Osteocyte (in vitro differentiated cells): Measurements from ENCODE around the gene KLLN. TPM values are rescaled to one million over a fixed set of nuclear protein-coding genes. Genes with fewer than 3 reads are reported as not detected.
"Not testable (repeated sequence)": the region's sequence is repeated elsewhere in the genome, so short reads cannot be mapped to it uniquely, and the experiment has no call there.

Source experiments
- DNase-seq: peaks from one replicate; pipeline ENCODE4 v3.0.0; 2021; ENCODE audit warnings: mixed read lengths; ENCODE audit not compliant: unreplicated experiment; ENCODE audit errors: extremely low spot score
- H3K27ac Mint-ChIP-seq: one replicate; pipeline ENCODE4 v1.8.0; 2021; ENCODE audit warnings: mild to moderate bottlenecking, mixed read lengths; ENCODE audit not compliant: unreplicated experiment
- H3K27me3 Mint-ChIP-seq: one replicate; pipeline ENCODE4 v1.8.0; 2021; ENCODE audit warnings: mixed read lengths; ENCODE audit not compliant: unreplicated experiment
- H3K36me3 Mint-ChIP-seq: one replicate; pipeline ENCODE4 v1.8.0; 2021; ENCODE audit warnings: mixed read lengths; ENCODE audit not compliant: unreplicated experiment
- H3K4me1 Mint-ChIP-seq: one replicate; pipeline ENCODE4 v1.8.0; 2021; ENCODE audit warnings: mixed read lengths; ENCODE audit not compliant: unreplicated experiment
- H3K4me3 Mint-ChIP-seq: one replicate; pipeline ENCODE4 v1.8.0; 2021; ENCODE audit warnings: mild to moderate bottlenecking, moderate library complexity, mixed read lengths; ENCODE audit not compliant: unreplicated experiment
- H3K9me3 Mint-ChIP-seq: one replicate; pipeline ENCODE4 v1.8.0; 2021; ENCODE audit warnings: mixed read lengths; ENCODE audit not compliant: unreplicated experiment
- total RNA-seq: library from RNA; stranded (reverse); gene quantifications from 2 replicates; pipeline ENCODE4 v1.2.1, GENCODE V29; 2021
- TF ChIP-seq, protein P1 (sequence below): fragments of 200-600 bp; sonication (generic); IDR thresholded peaks from 2 replicates; pipeline ENCODE4 v1.5.0; 2021; ENCODE audit warnings: antibody characterized with exemption, mild to moderate bottlenecking, moderate library complexity

KLLN gene
- total RNA-seq, 1 donor from 2014 or later = 0.46 TPM

DNA sequence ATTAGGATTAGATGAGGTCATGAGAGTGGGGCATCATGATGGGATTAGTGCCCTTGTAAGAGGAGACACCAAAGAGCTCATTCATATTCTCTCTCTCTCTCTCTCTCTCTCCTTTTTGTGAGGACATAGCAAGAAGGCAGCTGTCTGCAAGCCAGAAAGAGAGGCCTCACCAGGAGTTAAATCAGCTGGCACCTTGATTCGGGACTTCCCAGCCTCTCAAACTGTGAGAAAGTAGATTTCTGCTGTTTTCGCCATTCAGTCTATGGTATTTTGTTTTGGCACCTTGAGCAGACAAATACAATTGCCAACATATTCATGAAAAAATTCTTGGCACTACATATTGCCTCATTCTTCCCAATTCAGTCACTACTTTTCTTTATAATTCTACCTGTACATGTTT lies 24.7 kb downstream of the KLLN start:
- H3K36me3 Mint-ChIP-seq = no peaks in the 10 kb centered on the region
- no peak overlapping the region for H3K27ac Mint-ChIP-seq
- H3K27me3 Mint-ChIP-seq = peaks cover 23% of the 10 kb centered on the region
- H3K4me3 Mint-ChIP-seq = no peak overlapping the region
- no peaks in the 10 kb centered on the region for H3K9me3 Mint-ChIP-seq
- TF ChIP-seq, protein P1, sequence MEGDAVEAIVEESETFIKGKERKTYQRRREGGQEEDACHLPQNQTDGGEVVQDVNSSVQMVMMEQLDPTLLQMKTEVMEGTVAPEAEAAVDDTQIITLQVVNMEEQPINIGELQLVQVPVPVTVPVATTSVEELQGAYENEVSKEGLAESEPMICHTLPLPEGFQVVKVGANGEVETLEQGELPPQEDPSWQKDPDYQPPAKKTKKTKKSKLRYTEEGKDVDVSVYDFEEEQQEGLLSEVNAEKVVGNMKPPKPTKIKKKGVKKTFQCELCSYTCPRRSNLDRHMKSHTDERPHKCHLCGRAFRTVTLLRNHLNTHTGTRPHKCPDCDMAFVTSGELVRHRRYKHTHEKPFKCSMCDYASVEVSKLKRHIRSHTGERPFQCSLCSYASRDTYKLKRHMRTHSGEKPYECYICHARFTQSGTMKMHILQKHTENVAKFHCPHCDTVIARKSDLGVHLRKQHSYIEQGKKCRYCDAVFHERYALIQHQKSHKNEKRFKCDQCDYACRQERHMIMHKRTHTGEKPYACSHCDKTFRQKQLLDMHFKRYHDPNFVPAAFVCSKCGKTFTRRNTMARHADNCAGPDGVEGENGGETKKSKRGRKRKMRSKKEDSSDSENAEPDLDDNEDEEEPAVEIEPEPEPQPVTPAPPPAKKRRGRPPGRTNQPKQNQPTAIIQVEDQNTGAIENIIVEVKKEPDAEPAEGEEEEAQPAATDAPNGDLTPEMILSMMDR = no peak
- no peak for DNase-seq
- H3K4me1 Mint-ChIP-seq = peaks cover 5% of the 10 kb centered on the region

DNA sequence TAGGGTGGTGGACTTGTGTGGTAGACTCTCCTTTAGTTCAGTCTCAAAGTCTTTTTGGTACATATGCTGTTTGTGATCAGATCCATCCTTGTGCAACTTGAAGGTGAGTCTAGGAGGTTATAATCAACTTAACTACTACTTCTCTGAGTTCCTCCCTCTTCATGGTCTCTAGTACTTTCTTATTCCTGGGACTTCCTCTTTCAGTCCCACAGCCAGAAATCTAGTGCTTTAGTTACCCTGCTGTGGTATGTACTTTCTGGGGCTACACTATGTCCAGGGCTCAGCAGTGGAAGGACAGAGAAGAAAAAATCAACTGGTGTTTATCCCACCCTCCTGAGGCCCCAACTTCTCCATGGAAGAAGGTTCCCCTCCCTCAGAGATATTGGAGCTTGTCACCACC lies 25.9 kb downstream of the KLLN start:
- H3K9me3 Mint-ChIP-seq = no peaks in the 10 kb centered on the region
- no peak for DNase-seq
- no peak overlapping the region for H3K27ac Mint-ChIP-seq
- no peaks in the 10 kb centered on the region for H3K4me1 Mint-ChIP-seq
- H3K36me3 Mint-ChIP-seq = no peaks in the 10 kb centered on the region
- TF ChIP-seq, protein P1 = no peak
- H3K27me3 Mint-ChIP-seq = peaks cover 26% of the 10 kb centered on the region
- no peak overlapping the region for H3K4me3 Mint-ChIP-seq

DNA sequence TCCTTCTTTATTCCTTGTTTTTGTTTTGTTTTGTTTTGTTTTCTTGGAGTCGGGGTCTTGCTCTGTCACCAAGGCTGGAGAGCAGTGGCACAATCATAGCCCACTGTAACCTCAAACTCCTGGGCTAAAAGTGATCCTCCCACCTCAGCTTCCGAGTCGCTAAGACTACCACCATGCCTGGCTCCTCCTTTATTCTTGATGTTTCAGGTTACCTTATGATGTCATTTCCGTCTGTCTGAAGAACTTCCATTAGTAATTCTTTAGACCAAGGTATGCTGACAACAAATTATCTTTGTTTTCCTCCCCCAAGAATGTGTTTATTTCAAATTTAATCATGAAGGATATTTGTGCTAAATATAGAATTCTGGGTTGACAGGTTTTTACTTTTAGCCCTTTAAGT lies 27.2 kb downstream of the KLLN start:
- Mint-ChIP-seq H3K4me3 (no peak overlapping the region), H3K36me3 (no peaks in the 10 kb centered on the region), H3K9me3 (no peaks in the 10 kb centered on the region), H3K27me3 (peaks cover 26% of the 10 kb centered on the region), H3K27ac (no peak overlapping the region), H3K4me1 (no peaks in the 10 kb centered on the region)
- TF ChIP-seq, protein P1 = no peak
- no peak for DNase-seq

DNA sequence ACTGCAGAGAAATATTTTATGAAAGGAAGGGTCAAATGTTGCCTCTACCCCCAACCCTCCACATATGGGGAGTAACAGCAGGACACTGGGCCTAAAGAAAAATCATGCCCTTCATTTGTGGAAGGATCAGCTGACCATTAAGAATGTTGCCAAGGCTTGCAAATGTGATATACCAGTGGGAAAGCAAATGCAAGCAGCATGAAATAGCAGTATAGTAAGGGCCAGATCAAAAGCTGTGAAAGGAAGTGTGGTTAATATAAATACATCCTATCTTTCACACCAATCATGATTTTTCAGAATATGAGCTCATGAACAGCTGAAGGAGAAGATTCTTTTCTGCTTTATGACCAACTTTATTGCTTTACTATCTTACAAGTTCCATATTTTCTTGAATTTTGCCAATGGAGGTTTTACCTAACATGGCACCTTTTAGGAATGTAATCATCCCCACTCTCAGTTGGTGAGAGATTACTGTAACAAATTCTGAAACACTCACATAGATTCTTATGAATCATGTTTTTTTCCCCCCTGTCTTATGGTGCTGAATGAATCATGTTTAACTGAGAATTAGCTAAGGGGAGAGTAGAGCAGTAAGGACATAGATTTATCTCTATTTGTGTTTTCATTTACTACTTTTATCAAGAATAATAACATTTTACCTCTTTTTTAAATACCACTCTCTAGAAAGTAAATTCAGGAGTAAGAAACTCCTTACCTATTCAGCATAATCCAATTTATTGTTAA lies 33.2 kb downstream of the KLLN start:
- Mint-ChIP-seq H3K36me3 (no peaks in the 10 kb centered on the region), H3K27ac (no peak overlapping the region), H3K9me3 (no peaks in the 10 kb centered on the region), H3K4me1 (no peaks in the 10 kb centered on the region), H3K27me3 (peaks cover 13% of the 10 kb centered on the region), H3K4me3 (no peak overlapping the region)
- DNase-seq = no peak
- TF ChIP-seq, protein P1 = no peak

DNA sequence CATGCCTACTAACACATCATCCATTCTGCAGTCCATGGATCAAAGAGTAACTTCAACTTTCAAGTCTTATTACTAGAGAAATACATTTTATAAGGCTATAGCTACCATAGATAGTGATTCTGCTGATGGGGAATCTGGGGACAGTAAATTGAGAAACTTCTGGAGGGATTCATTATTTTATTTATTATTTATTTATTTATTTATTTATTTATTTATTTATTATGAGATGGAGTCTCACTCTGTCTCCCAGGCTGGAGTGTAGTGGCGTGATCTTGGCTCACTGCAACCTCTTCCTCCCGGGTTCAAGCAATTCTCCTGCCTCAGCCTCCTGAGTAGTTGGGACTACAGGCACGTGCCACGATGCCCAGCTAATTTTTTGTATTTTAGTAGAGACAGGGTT lies 34.3 kb downstream of the KLLN start:
- H3K9me3 Mint-ChIP-seq, H3K36me3 Mint-ChIP-seq, DNase-seq, H3K4me1 Mint-ChIP-seq, H3K4me3 Mint-ChIP-seq, H3K27ac Mint-ChIP-seq, H3K27me3 Mint-ChIP-seq: not testable (repeated sequence)

DNA sequence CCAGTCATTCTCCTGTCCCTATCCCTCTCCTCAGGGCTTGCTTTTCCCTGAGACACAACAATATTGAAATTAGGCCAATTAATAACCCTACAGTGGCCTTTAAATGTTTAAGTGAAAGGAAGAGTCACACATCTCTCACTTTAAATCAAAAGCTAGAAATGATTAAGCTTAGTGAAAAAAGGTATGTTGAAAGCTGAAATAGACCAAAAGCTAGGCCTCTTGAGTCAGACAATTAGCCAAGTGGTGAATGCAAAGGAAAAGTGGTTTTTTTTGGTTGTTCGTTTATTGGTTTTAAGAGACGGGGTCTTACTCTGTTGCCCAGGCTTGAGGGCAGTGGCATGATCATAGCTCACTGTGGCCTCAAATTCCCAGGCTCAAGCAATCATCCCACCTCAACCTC lies 35.7 kb downstream of the KLLN start:
- no peak for DNase-seq
- H3K4me1 Mint-ChIP-seq = no peaks in the 10 kb centered on the region
- no peaks in the 10 kb centered on the region for H3K9me3 Mint-ChIP-seq
- H3K27ac Mint-ChIP-seq = no peak overlapping the region
- no peaks in the 10 kb centered on the region for H3K36me3 Mint-ChIP-seq
- H3K27me3 Mint-ChIP-seq = no peaks in the 10 kb centered on the region
- TF ChIP-seq, protein P1 = no peak
- H3K4me3 Mint-ChIP-seq = no peak overlapping the region
